HCT116 (cell line): ENCODE results near the gene FABP6. TPM values are rescaled to one million over a fixed set of nuclear protein-coding genes. Genes with fewer than 3 reads are reported as not detected.
A peak's percentile ranks its signal among the peaks of the same experiment; 100 is the strongest.

Experiments
- ATAC-seq: fragments of 200-7000 bp; cut with Tn5 transposase; 2 replicates; pipeline ENCODE4 v1.9.1; 2020; ENCODE audit warnings: mild to moderate bottlenecking, moderate library complexity
- Bru-seq: library from RNA; stranded (reverse); fragments of 400-500 nt; gene quantifications from one replicate; lab custom pipeline; 2021; lab: Mats Ljungman, UMichigan
- BruChase-seq, 2 experiments: library from RNA; stranded (reverse); fragments of 400-500 nt; gene quantifications; one replicate each; lab custom pipeline; 2021; lab: Mats Ljungman, UMichigan
- BruUV-seq: library from RNA; stranded (reverse); fragments of 400-500 nt; replicated peaks from 2 replicates; lab custom pipeline; 2021; lab: Mats Ljungman, UMichigan
- CTCF ChIA-PET: fragments of 300-600 bp; sonication (Branson Sonifier 250); formaldehyde crosslinking; loops from one replicate; lab custom pipeline; 2021; ENCODE audit warnings: antibody characterized with exemption; lab: Charles Lee
- POLR2A ChIA-PET: fragments of 300-600, 350-600 bp; sonication (Branson Sonifier 250); formaldehyde crosslinking; loops from one replicate; lab custom pipeline; 2021; ENCODE audit warnings: antibody characterized with exemption; lab: Charles Lee
- RAD21 ChIA-PET, 2 experiments: fragments of 300-600 bp; sonication (Branson Sonifier 250); formaldehyde crosslinking; loops; one replicate each; lab custom pipeline; 2023; ENCODE audit warnings: low total read pairs in 2 of 2; ENCODE audit not compliant: uncharacterized antibody in 2 of 2, unreplicated experiment in 2 of 2, low non-redundant PET in 1 of 2; lab: Charles Lee
- DNase-seq: peaks from one replicate; pipeline ENCODE4 v3.0.0-alpha.2; 2010; ENCODE audit warnings: low read depth, low spot score
- H2AFZ ChIP-seq: fragments of 200-600 bp; shearing (Covaris generic), sonication (generic); 2 replicates; pipeline ENCODE4 v1.6.1; 2017; ENCODE audit warnings: low read depth, mixed run types, mixed read lengths, antibody characterized with exemption, low read length; ENCODE audit not compliant: poor library complexity, severe bottlenecking
- H3K27ac ChIP-seq: 2 replicates; pipeline ENCODE4 v1.5.1; 2012; ENCODE audit warnings: low read depth, low read length
- H3K27me3 ChIP-seq: fragments of 200-600 bp; sonication (generic); 2 replicates; pipeline ENCODE4 v1.6.1; 2016; ENCODE audit warnings: mixed run types, low read length, mixed read lengths; ENCODE audit not compliant: insufficient read depth
- H3K36me3 ChIP-seq, 2 experiments: fragments of 200-500 bp in 1 of 2; fragments of 200-600 bp in 1 of 2; sonication (Bioruptor generic) in 1 of 2; sonication (generic) in 1 of 2; 2 replicates each; pipeline versions ENCODE4 v1.5.1 to v1.6.1; 2014 to 2016; ENCODE audit warnings: low read length in 2 of 2, inconsistent platforms in 1 of 2, mixed read lengths in 1 of 2, mixed run types in 1 of 2; ENCODE audit not compliant: insufficient read depth in 2 of 2, control insufficient read depth in 1 of 2
- H3K4me1 ChIP-seq, 2 experiments: fragments of 200-600 bp in 1 of 2; sonication (generic) in 1 of 2; 2 replicates each; pipeline versions ENCODE4 v1.5.1 to v1.6.1; 2012 to 2017; ENCODE audit warnings: low read length in 2 of 2, inconsistent platforms in 1 of 2, mild to moderate bottlenecking in 1 of 2, mixed read lengths in 1 of 2, mixed run types in 1 of 2, moderate library complexity in 1 of 2; ENCODE audit not compliant: insufficient read depth in 2 of 2, control insufficient read depth in 1 of 2
- H3K4me2 ChIP-seq: fragments of 200-600 bp; sonication (generic); 2 replicates; pipeline ENCODE4 v1.6.1; 2017; ENCODE audit warnings: mixed run types, low read length, mixed read lengths
- H3K4me3 ChIP-seq, 2 experiments: fragments of 200-600 bp in 1 of 2; sonication (generic) in 1 of 2; replicated peaks in 1 of 2; 2 replicates each; pipeline ENCODE4 v1.5.1; 2011 to 2016; ENCODE audit warnings: low read length in 2 of 2, control low read depth in 1 of 2, low read depth in 1 of 2, mild to moderate bottlenecking in 1 of 2, mixed read lengths in 1 of 2, mixed run types in 1 of 2
- H3K79me2 ChIP-seq: fragments of 200-600 bp; sonication (generic); 2 replicates; pipeline ENCODE4 v1.6.1; 2017; ENCODE audit warnings: mild to moderate bottlenecking, mixed run types, low read length, moderate library complexity, mixed read lengths; ENCODE audit not compliant: insufficient read depth
- H3K9ac ChIP-seq: fragments of 200-600 bp; sonication (generic); 2 replicates; pipeline ENCODE4 v1.6.1; 2016; ENCODE audit warnings: low read length, mixed read lengths
- H3K9me2 ChIP-seq: fragments of 200-600 bp; sonication (generic), shearing (Covaris generic); 2 replicates; pipeline ENCODE4 v1.6.1; 2017; ENCODE audit warnings: mixed run types, mild to moderate bottlenecking, moderate library complexity; ENCODE audit not compliant: insufficient read depth
- H3K9me3 ChIP-seq, 2 experiments: fragments of 200-500 bp in 1 of 2; fragments of 200-600 bp in 1 of 2; sonication (Bioruptor generic) in 1 of 2; sonication (generic) in 1 of 2; 2 replicates each; pipeline ENCODE4 v1.6.1; 2014 to 2017; ENCODE audit warnings: low read length in 2 of 2, mixed read lengths in 2 of 2, inconsistent platforms in 1 of 2, low read depth in 1 of 2, mild to moderate bottlenecking in 1 of 2, mixed run types in 1 of 2, moderate library complexity in 1 of 2; ENCODE audit not compliant: control insufficient read depth in 1 of 2, insufficient read depth in 1 of 2
- H4K20me1 ChIP-seq: fragments of 200-600 bp; sonication (generic), shearing (Covaris generic); 2 replicates; pipeline ENCODE4 v1.6.1; 2017; ENCODE audit warnings: mixed run types, mild to moderate bottlenecking, moderate library complexity; ENCODE audit not compliant: insufficient read depth
- ATF3 ChIP-seq: IDR thresholded peaks from 2 replicates; pipeline ENCODE4 v1.6.1; 2012
- ELF1 ChIP-seq: IDR thresholded peaks from 2 replicates; pipeline ENCODE4 v1.6.1; 2012; ENCODE audit warnings: low read depth, borderline replicate concordance
- EZH2 ChIP-seq: fragments of 200-600 bp; sonication (generic); IDR thresholded peaks from 2 replicates; pipeline ENCODE4 v1.6.1; 2017; ENCODE audit warnings: antibody characterized with exemption, mixed run types
- EZH2phosphoT487 ChIP-seq: fragments of 200-600 bp; IDR thresholded peaks from 2 replicates; pipeline ENCODE4 v1.6.1; 2018; ENCODE audit warnings: antibody characterized with exemption, borderline replicate concordance
- MAX ChIP-seq: IDR thresholded peaks from 2 replicates; pipeline ENCODE4 v1.6.1; 2012
- POLR2A ChIP-seq: IDR thresholded peaks from 2 replicates; pipeline ENCODE4 v1.7.0; 2011; ENCODE audit warnings: borderline replicate concordance; ENCODE audit not compliant: insufficient read depth, insufficient read length; ENCODE audit errors: extremely low read depth
- POLR2AphosphoS5 ChIP-seq: IDR thresholded peaks from 2 replicates; pipeline ENCODE4 v1.6.1; 2011; ENCODE audit warnings: mild to moderate bottlenecking, low read depth, low read length, moderate library complexity
- RAD21 ChIP-seq: IDR thresholded peaks from 2 replicates; pipeline ENCODE4 v1.6.1; 2012; ENCODE audit warnings: low read depth, mild to moderate bottlenecking
- REST ChIP-seq: IDR thresholded peaks from 2 replicates; pipeline ENCODE4 v1.6.1; 2012; ENCODE audit warnings: low read depth
- SIN3A ChIP-seq: IDR thresholded peaks from 2 replicates; pipeline ENCODE4 v1.6.1; 2012; ENCODE audit warnings: low read depth
- SP1 ChIP-seq: IDR thresholded peaks from 2 replicates; pipeline ENCODE4 v1.6.1; 2012; ENCODE audit warnings: low read depth
- SRF ChIP-seq: IDR thresholded peaks from 2 replicates; pipeline ENCODE4 v1.6.1; 2012; ENCODE audit warnings: low read depth
- TCF7L2 ChIP-seq: IDR thresholded peaks from 2 replicates; pipeline ENCODE4 v1.7.0; 2011; ENCODE audit warnings: borderline replicate concordance, inconsistent platforms; ENCODE audit not compliant: insufficient read depth, insufficient read length; ENCODE audit errors: extremely low read depth
- YY1 ChIP-seq: IDR thresholded peaks from 2 replicates; pipeline ENCODE4 v1.6.1; 2011; ENCODE audit warnings: low read length, low read depth, moderate library complexity, mild to moderate bottlenecking; ENCODE audit not compliant: insufficient replicate concordance; ENCODE audit errors: extremely low read depth
- ZFX ChIP-seq: fragments of 450-650 bp; IDR thresholded peaks from 2 replicates; pipeline ENCODE4 v1.6.1; 2017
- intact Hi-C: fragments of 100-400 bp; cut with micrococcal nuclease; formaldehyde crosslinking; loops from 2 replicates; pipeline ENCODE4 v1.10.0; 2022
- long read RNA-seq: library from polyadenylated mRNA; unstranded; transcript quantifications from one replicate; pipeline ENCODE4 v2.0.0, GENCODE V29; 2021; ENCODE audit not compliant: unreplicated experiment
- polyA plus RNA-seq: library from polyadenylated mRNA; unstranded; fragments of >200 nt; gene quantifications from 2 replicates; pipeline ENCODE4 v1.2.1, GENCODE V29; 2012; ENCODE audit warnings: missing spikeins
- total RNA-seq: library from RNA; stranded (reverse); gene quantifications from one replicate; pipeline ENCODE4 v1.2.1, GENCODE V29; 2021; ENCODE audit not compliant: unreplicated experiment

The FABP6 gene
- total RNA-seq (8.5 TPM), Bru-seq, nascent RNA (percentile 29 among the genes with signal in this experiment), BruChase-seq, experiment 1, labeled RNA remaining after a 6-hour chase (percentile 23 among the genes with signal in this experiment), BruChase-seq, experiment 2, labeled RNA remaining after a 2-hour chase (percentile 25 among the genes with signal in this experiment)
- polyA plus RNA-seq: 20.3 and 21.1 TPM in 2 replicates
- long read RNA-seq, partial matches to known transcripts: 10 of 18 reads
- long read RNA-seq, other reads (novel, unspliced or antisense): 4 of 18 reads

GRCh38 chr5:160229190-160229742, at the start of gene FABP6:
Gene FABP6 (plus strand): TSS chr5:160229506. CDS start chr5:160229558, 52 bp downstream.
- ATAC-seq (no peak), DNase-seq (no peak)
- BruUV-seq: no TSS peak
- Histone ChIP-seq H3K9me3 (no peaks in the 10 kb centered on the region), H4K20me1 (no peaks in the 10 kb centered on the region), H3K36me3 (no peaks in the 10 kb centered on the region), H3K4me3 (no peak within 1 kb of the TSS), H3K27ac (no peak within 1 kb of the TSS), H3K4me1 (no peaks in the 10 kb centered on the region), H3K79me2 (no peaks in the 10 kb centered on the region), H3K9ac (no peak within 1 kb of the TSS), H2AFZ (no peak within 1 kb of the TSS), H3K4me2 (no peak within 1 kb of the TSS), H3K27me3 (no peaks in the 10 kb centered on the region), H3K9me2 (no peaks in the 10 kb centered on the region)
- POLR2A ChIA-PET: no interaction called here
- TF ChIP-seq EZH2 (no peak), MAX (no peak), ZFX (no peak)
- CTCF ChIA-PET: no interaction called here
- intact Hi-C loops: no loop called here
- RAD21 ChIA-PET: no interaction called here

- Histone ChIP-seq H2AFZ (no peak overlapping the region), H3K4me3 (no peak overlapping the region), H3K27ac (no peak overlapping the region), H3K79me2 (no peaks in the 10 kb centered on the region), H3K4me1 (peaks cover 4 to 16% of the 10 kb centered on the region in 2 experiments; a peak in 3 of 4 replicates), H3K9me3 (no peaks in the 10 kb centered on the region), H3K36me3 (no peaks in the 10 kb centered on the region), H3K27me3 (no peaks in the 10 kb centered on the region), H4K20me1 (no peaks in the 10 kb centered on the region), H3K4me2 (no peak overlapping the region), H3K9me2 (no peaks in the 10 kb centered on the region), H3K9ac (no peak overlapping the region)
- RAD21 ChIA-PET: no interaction called here
- ATAC-seq: no peak
- intact Hi-C loops: no loop called here
- DNase-seq: no peak
- TF ChIP-seq YY1: no peak
- no peak for TF ChIP-seq REST
- TF ChIP-seq SRF: no peak
- no peak for TF ChIP-seq POLR2A
- no peak for TF ChIP-seq ATF3
- TF ChIP-seq POLR2AphosphoS5: no peak
- TF ChIP-seq EZH2phosphoT487: no peak
- TF ChIP-seq SIN3A: no peak
- no peak for TF ChIP-seq TCF7L2
- TF ChIP-seq MAX: no peak
- no peak for TF ChIP-seq SP1
- no peak for TF ChIP-seq ELF1
- TF ChIP-seq RAD21: no peak
- POLR2A ChIA-PET: interaction anchor here (1.1 kb wide), 1 partner anchor 15 kb away, joined by 4 read pairs; no protein-coding TSS in a partner anchor
- no TSS peak for BruUV-seq
- CTCF ChIA-PET: no interaction called here
Observed at GRCh38 chr5:160180931-160181330, 48.4 kb upstream of the FABP6 start.
